Measurements from ENCODE around the gene PLXND1.
"Not testable (repeated sequence)": the region's sequence is repeated elsewhere in the genome, so short reads cannot be mapped to it uniquely, and the experiment has no call there.

The PLXND1 gene

DNA sequence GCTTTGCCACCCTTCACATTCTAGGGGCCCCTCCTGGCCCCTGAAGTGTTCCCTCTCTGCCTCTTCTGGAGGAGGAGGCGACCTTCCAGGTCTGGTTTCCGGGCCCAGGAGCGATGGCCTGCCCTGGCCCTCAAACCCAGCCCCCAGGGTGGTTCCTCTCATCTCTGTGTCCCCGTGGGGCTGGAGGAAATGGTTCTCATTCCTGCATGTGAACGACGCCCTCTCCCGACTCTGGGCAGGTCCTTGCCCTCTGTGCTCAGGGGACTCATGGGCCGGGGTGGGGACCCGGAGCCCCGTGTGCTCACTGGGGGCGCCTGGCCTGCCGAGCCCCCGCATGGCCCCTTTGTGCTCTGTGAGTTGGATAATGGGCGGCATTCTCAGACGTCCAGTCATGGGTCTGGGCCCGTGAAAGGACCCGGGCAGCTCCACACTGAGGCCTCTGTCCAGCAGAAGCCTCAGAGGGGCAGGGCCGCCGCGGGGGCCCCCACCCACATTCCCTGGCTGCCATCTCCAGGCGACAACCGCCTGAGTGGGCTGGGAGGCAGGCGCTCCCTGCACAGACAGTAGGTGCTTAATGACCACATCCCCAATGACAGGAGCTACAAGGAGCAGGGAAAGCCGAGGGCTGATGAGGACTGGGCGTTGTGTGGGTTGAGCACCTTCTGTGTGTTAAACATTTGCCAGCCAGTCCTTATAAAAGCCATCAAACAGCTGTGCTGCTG is 5.5 kb upstream of the PLXND1 start:
- ATAC-seq, result no peak
- peaks cover 34% of the 10 kb centered on the region for H3K4me1 Mint-ChIP-seq
- no peak overlapping the region for H3K4me3 Mint-ChIP-seq
- H3K9me3 Mint-ChIP-seq, result no peaks in the 10 kb centered on the region
- no peak overlapping the region for H3K27ac Mint-ChIP-seq
- peaks cover 3% of the 10 kb centered on the region for H3K36me3 Mint-ChIP-seq
- DNase-seq (ENCODE audit: low spot score in 2 of 2), result no peak

GRCh38 chr3:129611446-129611800 is 4.9 kb upstream of the PLXND1 start:
- peaks cover 7% of the 10 kb centered on the region for H3K36me3 Mint-ChIP-seq
- H3K4me1 Mint-ChIP-seq, result peaks cover 34% of the 10 kb centered on the region
- DNase-seq (ENCODE audit: low spot score in 2 of 2) (no peak), ATAC-seq (no peak)
- no peak overlapping the region for H3K27ac Mint-ChIP-seq
- no peak overlapping the region for H3K4me3 Mint-ChIP-seq
- no peaks in the 10 kb centered on the region for H3K9me3 Mint-ChIP-seq

DNA sequence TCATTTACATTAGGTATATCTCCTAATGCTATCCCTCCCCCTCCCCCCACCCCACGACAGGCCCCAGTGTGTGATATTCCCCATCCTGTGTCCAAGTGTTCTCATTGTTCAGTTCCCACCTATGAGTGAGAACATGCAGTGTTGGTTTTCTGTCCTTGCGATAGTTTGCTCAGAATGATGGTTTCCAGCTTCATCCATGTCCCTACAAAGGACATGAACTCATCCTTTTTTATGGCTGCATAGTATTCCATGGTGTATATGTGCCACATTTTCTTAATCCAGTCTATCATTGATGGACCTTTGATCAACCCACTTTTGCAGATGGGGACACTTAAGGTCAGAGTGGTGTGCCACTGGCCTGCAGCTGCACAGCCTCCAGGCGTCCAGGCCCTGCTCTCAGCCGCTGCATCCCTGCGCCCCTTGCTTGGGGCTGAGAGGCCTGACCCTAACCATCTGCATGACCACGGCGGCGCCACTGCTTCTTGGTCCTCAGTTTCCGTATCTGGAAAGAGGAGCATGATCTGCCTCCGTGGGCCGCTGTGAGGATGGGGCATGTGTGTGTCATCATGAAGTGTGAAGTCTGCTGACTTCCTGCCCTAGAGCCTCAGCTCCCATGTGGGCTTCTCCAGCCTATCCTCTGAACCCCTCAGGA is 4.4 kb upstream of the PLXND1 start:
- not testable (repeated sequence) for H3K9me3 Mint-ChIP-seq, H3K4me3 Mint-ChIP-seq
- H3K4me1 Mint-ChIP-seq, result peaks cover 34% of the 10 kb centered on the region

GRCh38 chr3:129610276-129610675 is 3.8 kb upstream of the PLXND1 start:
- Mint-ChIP-seq H3K36me3 (peaks cover 7% of the 10 kb centered on the region), H3K9me3 (no peaks in the 10 kb centered on the region), H3K4me1 (peaks cover 36% of the 10 kb centered on the region), H3K4me3 (no peak overlapping the region), H3K27ac (peak overlapping the region; percentile 58)
- no peak for ATAC-seq
- no peak for DNase-seq (ENCODE audit: low spot score in 2 of 2)

More for the DNA sequence above, 4.4 kb upstream of the PLXND1 start:
- DNase-seq (ENCODE audit: low spot score in 2 of 2); H3K36me3 Mint-ChIP-seq; H3K27ac Mint-ChIP-seq; ATAC-seq: not testable (repeated sequence)

- Mint-ChIP-seq H3K27ac (peak overlapping the region; percentile 58), H3K4me3 (no peak overlapping the region), H3K4me1 (peaks cover 33% of the 10 kb centered on the region), H3K36me3 (peaks cover 7% of the 10 kb centered on the region), H3K9me3 (no peaks in the 10 kb centered on the region)
- no peak for ATAC-seq
- DNase-seq (ENCODE audit: low spot score in 2 of 2), result no peak
These were observed 3.2 kb upstream of the PLXND1 start for GRCh38 chr3:129609591-129610182.

GRCh38 chr3:129608936-129609590 is 2.6 kb upstream of the PLXND1 start:
- Mint-ChIP-seq H3K27ac (peak overlapping the region; percentile 58), H3K9me3 (no peaks in the 10 kb centered on the region), H3K4me3 (peak overlapping the region; percentile 92), H3K36me3 (peaks cover 7% of the 10 kb centered on the region), H3K4me1 (peaks cover 34% of the 10 kb centered on the region)
- ATAC-seq, result no peak
- no peak for DNase-seq (ENCODE audit: low spot score in 2 of 2)

GRCh38 chr3:129608087-129608935 is 1.8 kb upstream of the PLXND1 start:
- no peak for ATAC-seq
- H3K9me3 Mint-ChIP-seq, result no peaks in the 10 kb centered on the region
- peak overlapping the region; percentile 30 for H3K27ac Mint-ChIP-seq

GRCh38 chr3:129607391-129608068 is 1.1 kb upstream of the PLXND1 start:
- Mint-ChIP-seq H3K4me3 (peak overlapping the region; percentile 92), H3K27ac (peak overlapping the region; percentile 92), H3K4me1 (peaks cover 49% of the 10 kb centered on the region), H3K9me3 (no peaks in the 10 kb centered on the region), H3K36me3 (peaks cover 7% of the 10 kb centered on the region)
- ATAC-seq, result no peak
- DNase-seq (ENCODE audit: low spot score in 2 of 2), result no peak

More at GRCh38 chr3:129608087-129608935, 1.8 kb upstream of the PLXND1 start:
- H3K4me3 Mint-ChIP-seq, result peak overlapping the region; percentile 92
- peaks cover 42% of the 10 kb centered on the region for H3K4me1 Mint-ChIP-seq
- H3K36me3 Mint-ChIP-seq, result peaks cover 7% of the 10 kb centered on the region
- no peak for DNase-seq (ENCODE audit: low spot score in 2 of 2)

GRCh38 chr3:129605922-129606635 is 397 bp downstream of the PLXND1 start:
- ATAC-seq, result peak; percentile 36
- DNase-seq (ENCODE audit: low spot score in 2 of 2), result peak in 1 of 2 donors; percentile 27
- H3K27ac Mint-ChIP-seq, result peak overlapping the region; percentile 90
- H3K36me3 Mint-ChIP-seq, result peaks cover 7% of the 10 kb centered on the region
- peaks cover 64% of the 10 kb centered on the region for H3K4me1 Mint-ChIP-seq
- no peaks in the 10 kb centered on the region for H3K9me3 Mint-ChIP-seq
- peak overlapping the region; percentile 92 for H3K4me3 Mint-ChIP-seq

GRCh38 chr3:129605203-129605921 is 1.1 kb downstream of the PLXND1 start:
- DNase-seq (ENCODE audit: low spot score in 2 of 2), result peak; percentile 33 to 69

GRCh38 chr3:129604767-129605166 is 1.7 kb downstream of the PLXND1 start:
- Mint-ChIP-seq H3K9me3 (no peaks in the 10 kb centered on the region), H3K36me3 (peaks cover 7% of the 10 kb centered on the region), H3K4me1 (peaks cover 77% of the 10 kb centered on the region), H3K4me3 (peak overlapping the region; percentile 92), H3K27ac (peak overlapping the region; percentile 21)
- no peak for DNase-seq (ENCODE audit: low spot score in 2 of 2)
- no peak for ATAC-seq

More at GRCh38 chr3:129605203-129605921, 1.1 kb downstream of the PLXND1 start:
- Mint-ChIP-seq H3K4me3 (peak overlapping the region; percentile 92), H3K36me3 (peaks cover 7% of the 10 kb centered on the region), H3K27ac (peak overlapping the region; percentile 90), H3K4me1 (peaks cover 71% of the 10 kb centered on the region), H3K9me3 (no peaks in the 10 kb centered on the region)
- ATAC-seq, result peak; percentile 65

- Mint-ChIP-seq H3K4me1 (peaks cover 83% of the 10 kb centered on the region), H3K9me3 (no peaks in the 10 kb centered on the region), H3K36me3 (peaks cover 7% of the 10 kb centered on the region), H3K27ac (peak overlapping the region; percentile 21), H3K4me3 (peak overlapping the region; percentile 92)
- DNase-seq (ENCODE audit: low spot score in 2 of 2) (no peak), ATAC-seq (no peak)
These were observed 2.3 kb downstream of the PLXND1 start for GRCh38 chr3:129603991-129604749.

DNA sequence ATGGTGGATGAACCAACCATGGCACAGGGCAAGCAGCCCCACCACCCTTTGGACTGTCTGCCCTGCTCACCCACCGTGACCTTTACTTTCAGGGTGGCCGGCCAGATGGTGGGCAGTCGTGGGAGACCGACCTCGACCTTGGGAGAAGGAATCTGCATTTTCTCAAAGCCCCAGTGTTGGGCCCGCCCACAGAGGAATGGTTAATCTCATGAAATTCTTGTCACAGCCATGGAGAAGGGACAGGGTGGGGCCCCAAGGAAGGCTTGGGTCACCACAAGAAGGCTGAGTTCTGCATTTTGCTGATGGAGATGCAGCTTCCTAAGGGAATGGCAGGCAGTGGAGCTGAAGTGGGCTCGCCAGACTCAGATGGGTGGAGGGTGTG is 2.9 kb downstream of the PLXND1 start:
- no peaks in the 10 kb centered on the region for H3K9me3 Mint-ChIP-seq
- DNase-seq (ENCODE audit: low spot score in 2 of 2) (no peak), ATAC-seq (no peak)
- peaks cover 85% of the 10 kb centered on the region for H3K4me1 Mint-ChIP-seq
- peak overlapping the region; percentile 92 for H3K4me3 Mint-ChIP-seq
- H3K27ac Mint-ChIP-seq, result no peak overlapping the region
- peaks cover 7% of the 10 kb centered on the region for H3K36me3 Mint-ChIP-seq
